GM12878 (cell line): ENCODE data around the gene TMC8. TPM values are rescaled to one million over a fixed set of nuclear protein-coding genes. Genes with fewer than 3 reads are reported as not detected.

Experiments used
- ATF7 ChIP-seq: fragments of 450-650 bp; IDR thresholded peaks from 2 replicates; pipeline ENCODE4 v1.6.1; 2016; ENCODE audit warnings: low read depth, mild to moderate bottlenecking
- BHLHE40 ChIP-seq, 2 experiments: fragments of 450-650 bp in 1 of 2; IDR thresholded peaks; 2 replicates each; pipeline ENCODE4 v1.6.1; 2011 to 2017; ENCODE audit warnings: low read depth in 2 of 2, borderline replicate concordance in 1 of 2, improper control_type of control experiment in 1 of 2, low read length in 1 of 2, mild to moderate bottlenecking in 1 of 2
- CREM ChIP-seq: IDR thresholded peaks from 2 replicates; pipeline ENCODE4 v1.6.1; 2014; ENCODE audit warnings: antibody characterized with exemption, low read depth
- E2F8 ChIP-seq: fragments of 450-650 bp; IDR thresholded peaks from 2 replicates; pipeline ENCODE4 v1.6.1; 2018; ENCODE audit warnings: mild to moderate bottlenecking, low read depth, moderate library complexity; ENCODE audit not compliant: partially characterized antibody
- GABPA ChIP-seq: IDR thresholded peaks from 2 replicates; pipeline ENCODE4 v1.6.1; 2014; ENCODE audit warnings: antibody characterized with exemption, low read depth, mild to moderate bottlenecking, inconsistent platforms
- IRF3 ChIP-seq: fragments of 450-650 bp; IDR thresholded peaks from 2 replicates; pipeline ENCODE4 v1.6.1; 2014; ENCODE audit warnings: mild to moderate bottlenecking
- IRF5 ChIP-seq: fragments of 450-650 bp; IDR thresholded peaks from 2 replicates; pipeline ENCODE4 v1.6.1; 2017; ENCODE audit warnings: borderline replicate concordance
- KDM1A ChIP-seq: fragments of 200-600 bp; sonication (generic); IDR thresholded peaks from 2 replicates; pipeline ENCODE4 v1.6.1; 2016; ENCODE audit warnings: borderline replicate concordance
- MLLT1 ChIP-seq: fragments of 450-650 bp; IDR thresholded peaks from 2 replicates; pipeline ENCODE4 v1.6.1; 2016; ENCODE audit warnings: mild to moderate bottlenecking
- MTA3 ChIP-seq: IDR thresholded peaks from 2 replicates; pipeline ENCODE4 v1.6.1; 2012; ENCODE audit warnings: low read length, inconsistent platforms, borderline replicate concordance
- MXI1 ChIP-seq: fragments of 150-350 bp; IDR thresholded peaks from 2 replicates; pipeline ENCODE4 v1.6.1; 2011; ENCODE audit warnings: low read depth, mild to moderate bottlenecking, inconsistent platforms, low read length, improper control_type of control experiment
- NR2F1 ChIP-seq: fragments of 450-650 bp; conservative IDR thresholded peaks from 2 replicates; pipeline ENCODE4 v1.6.1; 2017; ENCODE audit warnings: mild to moderate bottlenecking
- NRF1 ChIP-seq: conservative IDR thresholded peaks from 2 replicates; pipeline ENCODE4 v1.6.1; 2011; ENCODE audit warnings: mild to moderate bottlenecking, low read depth, low read length, improper control_type of control experiment
- POU2F2 ChIP-seq: IDR thresholded peaks from 3 replicates; pipeline ENCODE4 v1.6.1; 2011; ENCODE audit warnings: low read depth, mild to moderate bottlenecking, low read length, borderline replicate concordance
- PRDM15 ChIP-seq: fragments of 450-650 bp; formaldehyde crosslinking; IDR thresholded peaks from 2 replicates; pipeline ENCODE4 v1.4.0; 2020; ENCODE audit warnings: mild to moderate bottlenecking, moderate library complexity
- RBBP5 ChIP-seq: fragments of 200-600 bp; sonication (generic); conservative IDR thresholded peaks from 2 replicates; pipeline ENCODE4 v1.6.1; 2016
- RELA ChIP-seq: fragments of 450-650 bp; IDR thresholded peaks from 2 replicates; pipeline ENCODE4 v1.8.0; 2014; ENCODE audit warnings: borderline replicate concordance; ENCODE audit not compliant: partially characterized antibody
- SIN3A ChIP-seq: IDR thresholded peaks from 2 replicates; pipeline ENCODE4 v1.6.1; 2012; ENCODE audit warnings: low read depth, low read length, improper control_type of control experiment
- SMAD5 ChIP-seq: IDR thresholded peaks from 2 replicates; pipeline ENCODE4 v1.6.1; 2016; ENCODE audit warnings: antibody characterized with exemption, low read depth
- SMC3 ChIP-seq: IDR thresholded peaks from 2 replicates; pipeline ENCODE4 v1.6.1; 2011; ENCODE audit warnings: low read length, improper control_type of control experiment, borderline replicate concordance
- WRNIP1 ChIP-seq: IDR thresholded peaks from 2 replicates; pipeline ENCODE4 v1.6.1; 2011; ENCODE audit warnings: low read depth, low read length, improper control_type of control experiment, borderline replicate concordance
- polyA plus RNA-seq, 11 experiments: library from polyadenylated mRNA; depleted of rRNA in 4 of 11; unstranded in 6 of 11; stranded (reverse) in 5 of 11; fragments of >200 nt; fragmentation: Nextera tagmentation in 4 of 11; fragmentation: Illumina TruSeq in 1 of 11; extraction: Ambion mirVana in 4 of 11; extraction: Trizol in 1 of 11; gene quantifications; 1 replicate in 1 of 11; 2 replicates in 10 of 11; pipeline versions ENCODE4 v1.2.1 to v1.2.3, GENCODE V29; 2011 to 2016; ENCODE audit warnings: inconsistent platforms in 2 of 11, missing spikeins in 2 of 11, low read depth in 1 of 11
- total RNA-seq, 4 experiments: library from RNA; depleted of rRNA in 3 of 4; stranded (reverse); fragments of >200 nt in 3 of 4; fragmentation: Illumina TruSeq in 1 of 4; extraction: Trizol in 1 of 4; gene quantifications; 2 replicates each; pipeline versions ENCODE4 v1.2.1 to v1.2.3, GENCODE V29; 2013 to 2021

The TMC8 gene
- total and polyA plus RNA-seq, 10 of the 15 experiments (the other 5 are each of a cell fraction or from before 2014, with no cell fraction given): 2.7 to 128 (median 40.0) TPM

GRCh38 chr17:78159575-78160158, 29.1 kb downstream of the TMC8 start (continued):
- TF ChIP-seq IRF3: no peak
- TF ChIP-seq SMAD5: no peak
- TF ChIP-seq RBBP5: no peak
- TF ChIP-seq POU2F2: no peak
- TF ChIP-seq CREM: peak; percentile 64
- no peak for TF ChIP-seq WRNIP1
- no peak for TF ChIP-seq E2F8
- no peak for TF ChIP-seq NR2F1
- TF ChIP-seq SMC3: no peak; the same call in 1 of the 2 replicates
- no peak for TF ChIP-seq MXI1
- no peak for TF ChIP-seq NRF1
- TF ChIP-seq MLLT1: peak; percentile 35; the same call in 1 of the 2 replicates
- no peak for TF ChIP-seq KDM1A
- TF ChIP-seq PRDM15 (CRISPR knock-in tag): no peak
- TF ChIP-seq BHLHE40 (IDR thresholded peaks at IDR 0.05; ENCODE audit: borderline replicate concordance in 1 of 2, low read depth in 2 of 2, low read length in 1 of 2): peak in 1 of 2 experiments; percentile 50; a peak in 2 of 4 replicates
- no peak; the same call in 1 of the 2 replicates for TF ChIP-seq IRF5
- TF ChIP-seq MTA3: peak; percentile 62; the same call in 1 of the 2 replicates
- no peak for TF ChIP-seq SIN3A
- TF ChIP-seq RELA: no peak
- peak; percentile 66 for TF ChIP-seq ATF7
- TF ChIP-seq GABPA: no peak
